K562 (cell line): ENCODE measurements around the gene LRRC71. TPM values are rescaled to one million over a fixed set of nuclear protein-coding genes. Genes with fewer than 3 reads are reported as not detected.

ENCODE experiments used
- ATAC-seq: fragments of 200-7000 bp; cut with Tn5 transposase; 3 replicates; pipeline ENCODE4 v1.9.1; 2020; ENCODE audit warnings: moderate library complexity
- BruUV-seq: library from RNA; stranded (reverse); fragments of 400-500 nt; replicated peaks from 2 replicates; lab custom pipeline; 2021; lab: Mats Ljungman, UMichigan
- CTCF ChIA-PET: fragments of 300-600 bp; formaldehyde crosslinking; extraction: SDS; loops from one replicate; lab custom pipeline; 2021; ENCODE audit warnings: low intra/inter-chr PET ratio; lab: Yijun Ruan, JAX
- POLR2A ChIA-PET: fragments of 300-600, 350-650 bp; sonication (Branson Sonifier 250); formaldehyde crosslinking; extraction: SDS; loops from one replicate; lab custom pipeline; 2021; ENCODE audit warnings: antibody characterized with exemption, inconsistent platforms; lab: Yijun Ruan, JAX
- DNase-seq, 4 experiments: peaks; one replicate each; pipeline versions ENCODE4 v3.0.0 to v3.0.0-alpha.2; 2011 to 2018; ENCODE audit warnings: low spot score in 3 of 4, mixed read lengths in 3 of 4; ENCODE audit errors: extremely low read depth in 1 of 4
- FAIRE-seq: peaks from 2 replicates; lab custom pipeline; 2011; peaks lifted over from hg19 to GRCh38; lab: Jason Lieb, UNC
- H2AFZ ChIP-seq: 2 replicates; pipeline ENCODE4 v1.6.0; 2011; ENCODE audit warnings: low read depth, low read length, control low read depth, inconsistent platforms
- H3K27ac ChIP-seq: fragments of 200-600 bp; 3 replicates; pipeline ENCODE4 v1.8.0; 2011; ENCODE audit warnings: low read depth, mild to moderate bottlenecking, control low read depth, inconsistent platforms, low read length, moderate library complexity, mixed read lengths; ENCODE audit errors: extremely low read depth
- H3K27me3 ChIP-seq, 2 experiments: fragments of 300-600 bp in 1 of 2; 2 replicates in 1 of 2; 3 replicates in 1 of 2; pipeline versions ENCODE4 v1.6.0 to v1.8.0; 2011; ENCODE audit warnings: inconsistent platforms in 2 of 2, low read length in 2 of 2, mild to moderate bottlenecking in 1 of 2, mixed read lengths in 1 of 2, moderate library complexity in 1 of 2; ENCODE audit not compliant: control insufficient read depth in 2 of 2, insufficient read depth in 2 of 2
- H3K36me3 ChIP-seq: fragments of 300-600 bp; 3 replicates; pipeline ENCODE4 v1.8.0; 2011; ENCODE audit warnings: mild to moderate bottlenecking, low read length, inconsistent platforms; ENCODE audit not compliant: control insufficient read depth, insufficient read depth
- H3K4me1 ChIP-seq, 2 experiments: fragments of 200-600 bp in 1 of 2; replicated peaks in 1 of 2; 2 replicates in 1 of 2; 3 replicates in 1 of 2; pipeline versions ENCODE4 v1.5.1 to v1.8.0; 2011; ENCODE audit warnings: inconsistent platforms in 2 of 2, low read length in 2 of 2, mild to moderate bottlenecking in 1 of 2, mixed read lengths in 1 of 2, moderate library complexity in 1 of 2; ENCODE audit not compliant: control insufficient read depth in 2 of 2, insufficient read depth in 2 of 2
- H3K4me2 ChIP-seq: 2 replicates; pipeline ENCODE4 v1.6.1; 2011; ENCODE audit warnings: low read length, control low read depth, inconsistent platforms, mixed read lengths; ENCODE audit not compliant: insufficient read depth
- H3K4me3 ChIP-seq: fragments of 200-600 bp; sonication (generic), shearing (Covaris generic); 2 replicates; pipeline ENCODE4 v1.5.1; 2016; ENCODE audit warnings: control low read depth, inconsistent platforms
- H3K79me2 ChIP-seq: fragments of 200-600 bp; 3 replicates; pipeline ENCODE4 v1.8.0; 2011; ENCODE audit warnings: low read length, inconsistent platforms; ENCODE audit not compliant: control insufficient read depth, insufficient read depth
- H3K9ac ChIP-seq, 2 experiments: 2 replicates each; pipeline versions ENCODE4 v1.6.0 to v1.6.1; 2011; ENCODE audit warnings: low read depth in 2 of 2, low read length in 2 of 2, control low read depth in 1 of 2, inconsistent platforms in 1 of 2, mild to moderate bottlenecking in 1 of 2, mixed read lengths in 1 of 2; ENCODE audit not compliant: insufficient read depth in 1 of 2
- H3K9me1 ChIP-seq: one replicate; pipeline ENCODE4 v1.6.0; 2011; ENCODE audit warnings: inconsistent platforms, mild to moderate bottlenecking, low read length, moderate library complexity; ENCODE audit not compliant: control insufficient read depth, insufficient read depth
- H3K9me3 ChIP-seq: replicated peaks from 2 replicates; pipeline ENCODE4 v1.5.1; 2011; ENCODE audit warnings: low read depth, low read length, inconsistent platforms; ENCODE audit not compliant: control insufficient read depth, insufficient read depth
- H4K20me1 ChIP-seq: replicated peaks from 2 replicates; pipeline ENCODE4 v1.6.1; 2011; ENCODE audit warnings: low read length, inconsistent platforms, mixed read lengths; ENCODE audit not compliant: control insufficient read depth, insufficient read depth
- BDP1 ChIP-seq: IDR thresholded peaks from 3 replicates; pipeline ENCODE4 v1.6.1; 2011; ENCODE audit not compliant: insufficient read length, insufficient read depth
- CC2D1A ChIP-seq: fragments of 450-650 bp; IDR thresholded peaks from 2 replicates; pipeline ENCODE4 v1.6.1; 2017; ENCODE audit warnings: mild to moderate bottlenecking
- E2F4 ChIP-seq: sonication (generic); formaldehyde crosslinking; IDR thresholded peaks from 2 replicates; pipeline ENCODE4 v1.8.0; 2022; ENCODE audit warnings: mild to moderate bottlenecking, low read depth, missing genetic modification reagents
- NONO ChIP-seq, 2 experiments: fragments of 200-400 bp in 1 of 2; fragments of 450-650 bp in 1 of 2; formaldehyde crosslinking in 1 of 2; IDR thresholded peaks; 2 replicates each; pipeline ENCODE4 v1.6.1; 2017; ENCODE audit warnings: low read depth in 2 of 2, mild to moderate bottlenecking in 2 of 2, moderate library complexity in 2 of 2, low read length in 1 of 2
- TAF7 ChIP-seq: fragments of 450-650 bp; IDR thresholded peaks from 2 replicates; pipeline ENCODE4 v1.6.1; 2016; ENCODE audit warnings: missing genetic modification characterization, missing compliant biosample characterization
- ZHX1 ChIP-seq: fragments of 150-350 bp; conservative IDR thresholded peaks from 2 replicates; pipeline ENCODE4 v1.6.1; 2014; ENCODE audit warnings: low read length
- WGBS: fragments of 100-300 bp; shearing (Covaris generic); methylation state at CpG from one replicate; pipeline ENCODE4 v1.1.6; 2016; ENCODE audit warnings: low coverage, mixed read lengths; ENCODE audit not compliant: insufficient coverage; ENCODE audit errors: missing lambda C conversion rate; 5-methylcytosine and 5-hydroxymethylcytosine counted together
- in situ Hi-C: fragments of 300-500 bp; cut with MboI; formaldehyde crosslinking; loops from 4 replicates; pipeline ENCODE4 v1.15.0; 2018; ENCODE audit warnings: inconsistent platforms, mixed read lengths
- intact Hi-C: fragments of 100-400 bp; cut with micrococcal nuclease; formaldehyde crosslinking; loops from 2 replicates; pipeline ENCODE4 v1.14.2; 2022
- polyA plus RNA-seq, 8 experiments: library from polyadenylated mRNA; depleted of rRNA in 4 of 8; stranded (reverse) in 5 of 8; unstranded in 3 of 8; fragments of >200 nt; fragmentation: Nextera tagmentation in 2 of 8; fragmentation: Illumina TruSeq in 1 of 8; extraction: Ambion mirVana in 2 of 8; extraction: Trizol in 1 of 8; gene quantifications; 2 replicates each; pipeline versions ENCODE4 v1.2.1 to v1.2.3, GENCODE V29; 2011 to 2014; ENCODE audit warnings: inconsistent platforms in 1 of 8, missing spikeins in 1 of 8
- total RNA-seq, 7 experiments: library from RNA; depleted of rRNA in 6 of 7; stranded (reverse); fragments of >200 nt in 6 of 7; fragmentation: Illumina TruSeq in 2 of 7; extraction: Trizol in 2 of 7; gene quantifications; 2 replicates each; pipeline versions ENCODE4 v1.2.1 to v1.2.3, GENCODE V29; 2011 to 2021; ENCODE audit warnings: low replicate concordance in 1 of 7
- TF ChIP-seq, protein P1 (sequence below): sonication (generic); formaldehyde crosslinking; IDR thresholded peaks from 2 replicates; pipeline ENCODE4 v1.8.1; 2023; ENCODE audit warnings: mild to moderate bottlenecking, missing genetic modification reagents
- TF ChIP-seq, protein P2 (sequence below): sonication (generic); formaldehyde crosslinking; IDR thresholded peaks from 2 replicates; pipeline ENCODE4 v1.8.1; 2023; ENCODE audit warnings: missing genetic modification reagents, mild to moderate bottlenecking, borderline replicate concordance

Gene LRRC71
- total and polyA plus RNA-seq, 9 of the 15 experiments (the other 6 are each of a cell fraction or from before 2014, with no cell fraction given), result 0.06 to 1.2 (median 0.51) TPM; not detected in 1

DNA sequence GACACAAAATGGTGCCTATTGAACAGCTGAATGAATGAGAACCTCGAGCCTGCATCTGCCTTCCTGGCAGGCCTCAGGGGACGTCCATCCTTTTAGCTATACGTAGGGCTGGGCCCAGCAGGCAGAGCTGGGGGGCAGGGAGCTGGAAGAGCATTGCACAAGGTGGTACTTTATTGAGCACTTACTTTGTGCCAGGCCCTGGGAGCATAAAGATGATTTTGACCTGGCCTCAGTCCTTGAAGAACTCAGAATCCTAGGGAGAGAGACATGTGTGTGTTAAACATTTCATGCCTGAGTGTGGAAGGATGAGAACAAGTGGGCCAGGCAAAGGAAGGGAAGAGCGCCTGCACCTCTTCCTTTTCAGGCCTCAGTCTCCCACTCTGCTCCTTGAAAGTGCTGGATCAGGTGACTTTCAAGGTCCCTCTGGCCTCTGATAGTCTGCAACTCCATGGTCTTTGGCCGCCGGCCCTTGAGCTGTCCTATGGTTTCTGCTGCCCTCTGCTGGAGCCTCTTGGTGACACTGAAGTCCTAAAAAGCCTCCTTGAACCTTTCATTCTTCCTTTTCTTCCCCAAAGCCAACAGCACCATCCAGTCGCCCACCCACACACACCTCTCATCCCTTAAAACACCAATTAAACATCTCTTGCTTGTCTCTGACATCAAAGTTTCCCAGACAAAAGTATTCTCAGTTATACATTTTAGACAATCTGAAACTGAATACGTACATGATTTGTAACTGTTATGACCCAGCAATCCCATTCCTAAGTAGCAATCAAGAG lies 30.4 kb upstream of the LRRC71 start:
- peak overlapping the region; percentile 93 for H2AFZ ChIP-seq
- FAIRE-seq, result peak; percentile 90
- in situ Hi-C loops (loop anchor here (5.0 kb wide), 1 partner anchor 37 kb away; no protein-coding TSS in a partner anchor), intact Hi-C loops (loop anchor here (1.0 kb wide), 5 partner anchors 30 to 201 kb away; partner anchors contain the start of gene NTRK1)
- H3K36me3 ChIP-seq, result no peaks in the 10 kb centered on the region
- no peak overlapping the region for H3K27ac ChIP-seq
- ChIA-PET CTCF (interaction anchor here (0.6 to 2.9 kb wide), 14 partner anchors 30 to 264 kb away, joined by 3 to 24 read pairs (median 4); partner anchors contain the start of gene LRRC71), POLR2A (interaction anchor here (0.6 to 2.1 kb wide), 6 partner anchors 10 to 163 kb away, joined by 3 to 6 read pairs (median 3); partner anchors contain the start of genes ISG20L2 and METTL25B)
- H3K79me2 ChIP-seq, result no peaks in the 10 kb centered on the region
- H4K20me1 ChIP-seq, result no peaks in the 10 kb centered on the region
- H3K4me2 ChIP-seq, result no peak overlapping the region
- ATAC-seq, result peak; percentile 68
- H3K9me1 ChIP-seq, result no peaks in the 10 kb centered on the region
- WGBS, result 42% methylated on average over 8 of the region's 8 CpGs
- no peak overlapping the region for H3K4me3 ChIP-seq
- peak; percentile 77 to 92 (median 79) for DNase-seq
- no peak overlapping the region for H3K9ac ChIP-seq
- H3K27me3 ChIP-seq, result no peaks in the 10 kb centered on the region
- no TSS peak for BruUV-seq
- no peaks in the 10 kb centered on the region for H3K9me3 ChIP-seq
- peaks cover 19 to 32% of the 10 kb centered on the region in 2 experiments for H3K4me1 ChIP-seq
- TF ChIP-seq CC2D1A (peak; percentile 85; the same call in 1 of the 2 replicates), E2F4 (CRISPR knock-in tag) (no peak), TAF7 (tag) (no peak), BDP1 (no peak), ZHX1 (no peak), NONO (IDR thresholded peaks at IDR 0.05; ENCODE audit: low read depth in 2 of 2, low read length in 1 of 2) (no peak)
- TF ChIP-seq, protein P1, sequence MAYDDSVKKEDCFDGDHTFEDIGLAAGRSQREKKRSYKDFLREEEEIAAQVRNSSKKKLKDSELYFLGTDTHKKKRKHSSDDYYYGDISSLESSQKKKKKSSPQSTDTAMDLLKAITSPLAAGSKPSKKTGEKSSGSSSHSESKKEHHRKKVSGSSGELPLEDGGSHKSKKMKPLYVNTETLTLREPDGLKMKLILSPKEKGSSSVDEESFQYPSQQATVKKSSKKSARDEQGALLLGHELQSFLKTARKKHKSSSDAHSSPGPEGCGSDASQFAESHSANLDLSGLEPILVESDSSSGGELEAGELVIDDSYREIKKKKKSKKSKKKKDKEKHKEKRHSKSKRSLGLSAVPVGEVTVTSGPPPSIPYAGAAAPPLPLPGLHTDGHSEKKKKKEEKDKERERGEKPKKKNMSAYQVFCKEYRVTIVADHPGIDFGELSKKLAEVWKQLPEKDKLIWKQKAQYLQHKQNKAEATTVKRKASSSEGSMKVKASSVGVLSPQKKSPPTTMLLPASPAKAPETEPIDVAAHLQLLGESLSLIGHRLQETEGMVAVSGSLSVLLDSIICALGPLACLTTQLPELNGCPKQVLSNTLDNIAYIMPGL (CRISPR knock-in tag), result no peak
- TF ChIP-seq, protein P2, sequence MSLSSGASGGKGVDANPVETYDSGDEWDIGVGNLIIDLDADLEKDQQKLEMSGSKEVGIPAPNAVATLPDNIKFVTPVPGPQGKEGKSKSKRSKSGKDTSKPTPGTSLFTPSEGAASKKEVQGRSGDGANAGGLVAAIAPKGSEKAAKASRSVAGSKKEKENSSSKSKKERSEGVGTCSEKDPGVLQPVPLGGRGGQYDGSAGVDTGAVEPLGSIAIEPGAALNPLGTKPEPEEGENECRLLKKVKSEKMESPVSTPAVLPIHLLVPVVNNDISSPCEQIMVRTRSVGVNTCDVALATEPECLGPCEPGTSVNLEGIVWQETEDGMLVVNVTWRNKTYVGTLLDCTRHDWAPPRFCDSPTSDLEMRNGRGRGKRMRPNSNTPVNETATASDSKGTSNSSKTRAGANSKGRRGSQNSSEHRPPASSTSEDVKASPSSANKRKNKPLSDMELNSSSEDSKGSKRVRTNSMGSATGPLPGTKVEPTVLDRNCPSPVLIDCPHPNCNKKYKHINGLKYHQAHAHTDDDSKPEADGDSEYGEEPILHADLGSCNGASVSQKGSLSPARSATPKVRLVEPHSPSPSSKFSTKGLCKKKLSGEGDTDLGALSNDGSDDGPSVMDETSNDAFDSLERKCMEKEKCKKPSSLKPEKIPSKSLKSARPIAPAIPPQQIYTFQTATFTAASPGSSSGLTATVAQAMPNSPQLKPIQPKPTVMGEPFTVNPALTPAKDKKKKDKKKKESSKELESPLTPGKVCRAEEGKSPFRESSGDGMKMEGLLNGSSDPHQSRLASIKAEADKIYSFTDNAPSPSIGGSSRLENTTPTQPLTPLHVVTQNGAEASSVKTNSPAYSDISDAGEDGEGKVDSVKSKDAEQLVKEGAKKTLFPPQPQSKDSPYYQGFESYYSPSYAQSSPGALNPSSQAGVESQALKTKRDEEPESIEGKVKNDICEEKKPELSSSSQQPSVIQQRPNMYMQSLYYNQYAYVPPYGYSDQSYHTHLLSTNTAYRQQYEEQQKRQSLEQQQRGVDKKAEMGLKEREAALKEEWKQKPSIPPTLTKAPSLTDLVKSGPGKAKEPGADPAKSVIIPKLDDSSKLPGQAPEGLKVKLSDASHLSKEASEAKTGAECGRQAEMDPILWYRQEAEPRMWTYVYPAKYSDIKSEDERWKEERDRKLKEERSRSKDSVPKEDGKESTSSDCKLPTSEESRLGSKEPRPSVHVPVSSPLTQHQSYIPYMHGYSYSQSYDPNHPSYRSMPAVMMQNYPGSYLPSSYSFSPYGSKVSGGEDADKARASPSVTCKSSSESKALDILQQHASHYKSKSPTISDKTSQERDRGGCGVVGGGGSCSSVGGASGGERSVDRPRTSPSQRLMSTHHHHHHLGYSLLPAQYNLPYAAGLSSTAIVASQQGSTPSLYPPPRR, result no peak
